ENCODE data around the gene CILP2.

CILP2 gene

GRCh38 chr19:19571071-19571786, 33.2 kb downstream of the CILP2 start:
- no peak for DNase-seq

GRCh38 chr19:19575411-19575810, 37.3 kb downstream of the CILP2 start:
- DNase-seq: no peak

- no peak for DNase-seq
These were observed 40.2 kb downstream of the CILP2 start for GRCh38 chr19:19578252-19578651.

GRCh38 chr19:19579533-19580361, 41.7 kb downstream of the CILP2 start:
- no peak for DNase-seq

GRCh38 chr19:19580418-19580817, 42.4 kb downstream of the CILP2 start:
- DNase-seq: no peak

- DNase-seq: no peak
These were observed 43.3 kb downstream of the CILP2 start for GRCh38 chr19:19581391-19581790.

GRCh38 chr19:19582471-19582870, 44.4 kb downstream of the CILP2 start:
- DNase-seq: no peak

GRCh38 chr19:19584356-19584755, 46.3 kb downstream of the CILP2 start:
- no peak for DNase-seq

GRCh38 chr19:19587771-19588170, 49.7 kb downstream of the CILP2 start:
- no peak for DNase-seq

GRCh38 chr19:19588546-19588945, 50.5 kb downstream of the CILP2 start:
- DNase-seq: no peak

- peak in 1 of 2 donors; percentile 4 for DNase-seq
These were observed 53.2 kb downstream of the CILP2 start for GRCh38 chr19:19591133-19591825.

- no peak for DNase-seq
These were observed 54.6 kb downstream of the CILP2 start for GRCh38 chr19:19592690-19593089.

- DNase-seq: no peak
These were observed 56.3 kb downstream of the CILP2 start for GRCh38 chr19:19594381-19594780.

- DNase-seq: no peak
These were observed 57.2 kb downstream of the CILP2 start for GRCh38 chr19:19595171-19595701.
